HG03521 (cell line): Measurements from ENCODE around the gene RAI1.

Experiments
- ATAC-seq: cut with Tn5 transposase; IDR thresholded peaks from one replicate; pipeline ENCODE4 v1.9.1; 2021; ENCODE audit warnings: mild to moderate bottlenecking, moderate library complexity; ENCODE audit not compliant: unreplicated experiment

RAI1 gene

GRCh38 chr17:17714261-17714866 lies 33.1 kb downstream of the RAI1 start:
- ATAC-seq = no peak

- ATAC-seq = no peak
Measured at GRCh38 chr17:17714879-17715278, 33.6 kb downstream of the RAI1 start.

DNA sequence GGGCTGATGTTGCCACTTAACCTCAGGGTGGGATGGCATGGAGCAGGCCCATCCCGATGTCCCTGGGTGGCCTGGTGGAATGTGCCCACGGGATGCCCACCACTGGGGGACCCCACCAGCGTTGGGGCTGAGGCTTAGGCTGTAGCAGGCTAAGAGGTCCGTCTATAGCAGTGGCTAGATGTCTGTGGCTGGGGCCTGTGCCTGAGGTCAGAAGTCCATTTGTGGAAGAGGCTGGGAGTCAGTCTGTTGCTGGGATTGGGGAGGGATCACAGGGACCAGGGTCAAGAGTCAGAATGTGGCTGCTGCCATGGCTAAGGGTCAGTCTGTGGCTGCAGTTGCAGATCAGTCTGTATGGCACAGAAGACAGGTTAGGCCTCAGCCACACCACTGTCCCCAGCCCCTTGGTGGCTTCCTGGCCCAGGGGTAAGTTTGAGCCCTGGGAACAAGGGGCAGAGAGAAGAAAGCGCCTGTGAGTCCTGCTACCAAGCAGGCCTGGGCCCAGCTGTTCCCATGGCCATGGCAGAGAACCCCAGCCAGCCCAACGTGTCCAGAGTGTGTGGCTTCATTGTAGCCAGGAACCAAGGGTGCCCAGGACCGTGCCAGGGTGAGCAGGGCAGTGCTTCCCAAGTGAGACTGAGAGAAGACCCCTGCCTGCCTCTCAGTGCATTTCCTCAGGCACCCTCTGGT lies 35.7 kb downstream of the RAI1 start:
- ATAC-seq = no peak

- no peak for ATAC-seq
Measured at GRCh38 chr17:17718251-17718650, 37.0 kb downstream of the RAI1 start.

- ATAC-seq = no peak
Measured at GRCh38 chr17:17719199-17719940, 38.1 kb downstream of the RAI1 start.

GRCh38 chr17:17719966-17720543 lies 38.8 kb downstream of the RAI1 start:
- ATAC-seq = no peak

DNA sequence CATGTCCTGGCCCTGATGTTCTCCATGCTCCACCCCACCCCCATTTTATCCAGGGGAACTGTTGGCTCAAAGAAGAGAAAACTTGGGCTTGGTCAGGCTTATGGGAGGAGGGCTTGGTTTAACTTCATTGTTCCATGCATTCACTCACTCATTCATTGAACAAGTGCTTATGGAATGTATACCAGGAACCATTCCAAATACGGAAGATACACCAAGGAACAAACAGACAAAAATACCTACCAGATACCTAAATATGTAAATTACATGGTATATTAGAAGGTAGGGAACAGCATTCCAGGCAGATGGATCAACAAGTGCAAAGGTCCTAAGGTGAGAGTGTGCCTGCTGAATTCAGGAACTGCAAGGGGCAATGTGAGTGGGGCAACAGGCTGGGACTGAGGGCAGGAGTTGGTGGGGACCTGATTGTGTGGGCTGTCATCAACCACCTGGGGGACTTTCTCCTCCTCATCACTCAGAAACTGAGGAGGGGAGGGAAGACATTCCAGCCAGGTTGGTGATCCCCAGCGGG lies 39.9 kb downstream of the RAI1 start:
- ATAC-seq = no peak

GRCh38 chr17:17722081-17722905 lies 41.0 kb downstream of the RAI1 start:
- no peak for ATAC-seq

DNA sequence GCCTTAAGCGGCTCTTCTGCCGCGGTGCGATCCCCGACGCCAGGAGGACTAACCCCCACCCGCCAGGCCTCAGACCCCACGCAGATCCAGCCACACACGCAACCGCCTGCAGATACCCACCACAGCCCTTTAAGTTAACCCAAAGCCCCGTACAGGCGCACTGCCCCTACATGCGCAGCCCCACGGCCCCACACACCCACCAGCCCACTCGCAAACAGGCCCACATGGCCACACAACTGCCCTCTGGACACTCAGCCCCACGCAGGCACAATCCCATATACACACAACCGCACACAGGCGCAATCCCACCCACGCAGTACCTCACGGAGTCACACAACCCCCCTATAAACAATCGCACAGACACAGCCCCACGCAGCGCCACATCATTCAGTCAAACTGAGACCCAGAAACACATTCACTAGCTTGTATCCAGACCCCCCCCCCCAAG lies 41.7 kb downstream of the RAI1 start:
- ATAC-seq = no peak

- ATAC-seq = no peak
Measured at GRCh38 chr17:17723354-17724261, 42.4 kb downstream of the RAI1 start.

GRCh38 chr17:17724307-17725010 lies 43.2 kb downstream of the RAI1 start:
- ATAC-seq = no peak

DNA sequence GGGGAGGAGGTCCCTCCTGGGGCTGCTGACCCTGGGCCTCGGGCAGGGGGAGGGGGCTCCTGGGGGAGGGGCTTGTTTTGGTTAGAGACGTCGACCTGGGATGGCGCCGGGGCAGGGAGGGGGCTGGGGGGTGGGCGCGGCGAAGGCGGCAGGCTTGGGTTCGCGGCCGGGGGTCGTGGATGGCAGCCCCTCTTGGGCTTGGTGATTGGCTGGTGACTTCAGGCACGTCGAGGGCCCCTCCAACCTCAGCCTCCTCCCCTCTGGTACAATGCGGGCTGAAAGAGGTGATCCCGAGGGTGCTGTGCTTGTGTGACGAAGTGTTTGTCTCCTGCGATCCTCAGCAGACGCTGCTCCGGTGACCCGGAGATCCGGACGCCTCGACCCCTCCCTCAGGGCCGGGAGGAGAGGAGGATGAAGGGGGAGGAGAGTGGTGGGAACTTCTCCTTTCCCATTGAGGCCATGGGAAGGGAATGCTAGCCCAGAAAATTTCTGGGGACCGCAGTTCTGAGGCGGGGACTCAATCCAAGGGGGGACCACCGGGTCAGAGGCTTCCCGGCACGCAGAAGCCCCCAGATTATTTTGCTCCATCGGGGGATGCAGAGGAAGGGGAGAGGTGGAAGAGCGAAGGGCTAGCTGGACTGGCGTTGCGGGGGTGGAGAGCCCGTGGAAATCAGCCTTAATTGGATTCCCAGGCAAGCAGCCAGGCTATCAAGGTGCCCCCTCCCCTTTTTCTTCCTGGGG lies 43.9 kb downstream of the RAI1 start:
- no peak for ATAC-seq

DNA sequence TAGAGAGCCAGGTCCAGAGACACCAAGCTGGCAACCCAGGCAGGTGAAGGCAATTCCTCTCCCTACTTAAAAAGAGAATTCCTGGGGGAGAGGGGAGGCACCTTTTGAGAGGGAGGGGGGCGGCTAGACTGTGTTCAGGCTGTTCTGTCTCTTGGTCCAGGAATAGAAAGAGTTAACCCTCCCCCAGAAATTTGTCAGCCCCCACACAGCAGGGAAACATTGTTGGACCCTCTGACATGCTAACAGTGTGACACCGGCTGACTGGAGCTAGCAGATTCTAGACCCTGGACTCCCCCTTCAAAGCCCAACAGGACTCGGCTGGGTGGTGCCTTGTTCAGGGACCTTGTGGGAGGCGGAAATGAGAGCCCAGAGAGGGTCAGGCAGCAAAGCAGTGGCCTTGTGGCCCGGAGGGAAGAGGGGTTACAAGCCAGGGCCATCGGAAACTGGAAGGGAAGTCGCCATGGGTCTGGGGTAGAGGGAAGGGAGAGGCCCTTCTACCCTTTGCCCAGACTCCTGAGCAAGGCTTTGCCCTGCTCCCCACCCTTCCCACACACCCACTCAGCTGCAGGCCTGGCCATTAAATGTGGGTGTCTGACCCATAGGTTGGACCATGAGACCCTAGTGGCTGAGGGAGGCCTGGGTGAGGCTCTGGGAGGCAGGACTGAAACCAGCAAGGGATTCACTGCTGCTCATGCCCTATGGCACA lies 44.6 kb downstream of the RAI1 start:
- no peak for ATAC-seq

- no peak for ATAC-seq
Measured at GRCh38 chr17:17726458-17727060, 45.3 kb downstream of the RAI1 start.

DNA sequence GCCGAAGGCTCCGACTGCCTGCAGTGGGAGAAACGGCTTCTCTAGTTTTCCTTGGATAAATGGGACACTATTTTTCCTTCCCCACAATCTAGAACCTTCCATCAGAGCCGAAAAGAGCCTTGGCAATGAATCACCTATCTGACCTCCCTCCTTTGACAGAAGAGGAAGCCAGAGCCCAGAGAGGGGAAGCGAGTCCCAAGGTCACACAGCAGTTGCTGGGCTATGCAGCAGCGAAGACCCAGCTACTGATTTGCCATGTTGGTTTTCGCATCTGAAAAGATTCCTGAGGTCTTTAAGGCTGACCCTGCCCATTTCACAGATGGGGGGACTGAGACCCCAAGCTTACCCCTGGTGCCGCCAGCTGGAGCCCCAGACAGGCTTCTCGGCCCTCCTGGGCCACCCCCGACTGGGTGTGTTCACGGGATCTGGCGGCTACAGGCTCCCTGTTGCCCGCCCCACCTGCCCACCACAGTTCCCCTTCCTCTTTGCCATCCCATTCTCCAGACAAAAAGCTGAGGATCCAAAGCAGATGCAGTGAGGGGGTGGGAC lies 45.9 kb downstream of the RAI1 start:
- no peak for ATAC-seq

DNA sequence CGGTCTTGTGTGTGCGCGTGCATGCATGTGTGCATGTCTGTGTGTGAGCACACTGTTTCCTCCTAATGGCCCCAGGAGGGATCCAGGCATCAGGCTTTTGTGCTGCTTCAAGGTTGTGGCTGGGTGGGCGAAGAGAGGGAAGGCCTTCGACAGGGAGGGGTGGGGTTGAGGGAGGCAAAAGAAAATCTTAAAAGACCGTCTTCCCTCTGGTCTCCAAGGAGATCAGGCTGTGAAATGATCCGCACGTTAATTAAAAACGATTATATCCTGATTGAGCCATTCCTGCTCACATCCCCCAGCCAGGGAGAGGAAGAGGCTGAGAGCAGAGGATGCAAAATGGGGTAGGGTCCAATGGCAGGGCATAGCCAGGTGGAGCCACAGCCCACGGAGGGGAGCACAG lies 46.9 kb downstream of the RAI1 start:
- no peak for ATAC-seq
